Activated naive CD4-positive, alpha-beta T cell treated with Interleukin-2 at 50 U/mL for 16 hours (primary cell): ENCODE data around the gene CPN2.

ENCODE experiments used
- DNase-seq: peaks from one replicate; pipeline ENCODE4 v3.0.0-alpha.2; 2020

Gene CPN2

GRCh38 chr3:194310060-194310835 is 40.9 kb downstream of the CPN2 start:
- no peak for DNase-seq

GRCh38 chr3:194308601-194309449 is 42.3 kb downstream of the CPN2 start:
- DNase-seq, result no peak

GRCh38 chr3:194307849-194308248 is 43.3 kb downstream of the CPN2 start:
- DNase-seq, result no peak

GRCh38 chr3:194306771-194307640 is 44.1 kb downstream of the CPN2 start:
- DNase-seq, result no peak

GRCh38 chr3:194306109-194306686 is 44.9 kb downstream of the CPN2 start:
- peak; percentile 43 for DNase-seq

GRCh38 chr3:194305356-194306108 is 45.6 kb downstream of the CPN2 start:
- DNase-seq, result no peak

GRCh38 chr3:194304186-194304917 is 46.8 kb downstream of the CPN2 start:
- DNase-seq, result no peak

GRCh38 chr3:194303749-194304148 is 47.4 kb downstream of the CPN2 start:
- DNase-seq, result no peak

GRCh38 chr3:194301730-194302129 is 49.4 kb downstream of the CPN2 start:
- no peak for DNase-seq

- DNase-seq, result no peak
Measured at GRCh38 chr3:194300936-194301335, 50.2 kb downstream of the CPN2 start.

GRCh38 chr3:194300382-194300758 is 50.8 kb downstream of the CPN2 start:
- DNase-seq, result no peak

- no peak for DNase-seq
Measured at GRCh38 chr3:194298331-194299227, 52.5 kb downstream of the CPN2 start.

GRCh38 chr3:194296454-194297263 is 54.5 kb downstream of the CPN2 start:
- DNase-seq, result no peak

- DNase-seq, result no peak
Measured at GRCh38 chr3:194294895-194295214, 56.3 kb downstream of the CPN2 start.

GRCh38 chr3:194294199-194294894 is 56.8 kb downstream of the CPN2 start:
- DNase-seq, result no peak

- DNase-seq, result no peak
Measured at GRCh38 chr3:194293546-194294198, 57.5 kb downstream of the CPN2 start.

- no peak for DNase-seq
Measured at GRCh38 chr3:194292331-194292730, 58.8 kb downstream of the CPN2 start.
